ENCODE measurements around the gene RNF224. TPM values are rescaled to one million over a fixed set of nuclear protein-coding genes. Genes with fewer than 3 reads are reported as not detected.

Gene RNF224
- total and polyA plus RNA-seq, 2 of the 13 experiments (the other 11 are each of a cell fraction or from before 2014, with no cell fraction given) = 0.09 TPM; not detected in 1

- TF ChIP-seq POGK (CRISPR knock-in tag; conservative IDR thresholded peaks at IDR 0.05) = no peak; the same call in 1 of the 2 replicates
- TF ChIP-seq THYN1 (CRISPR knock-in tag; IDR thresholded peaks at IDR 0.05; ENCODE audit: borderline replicate concordance, low read depth) = no peak
- TF ChIP-seq, protein P1, sequence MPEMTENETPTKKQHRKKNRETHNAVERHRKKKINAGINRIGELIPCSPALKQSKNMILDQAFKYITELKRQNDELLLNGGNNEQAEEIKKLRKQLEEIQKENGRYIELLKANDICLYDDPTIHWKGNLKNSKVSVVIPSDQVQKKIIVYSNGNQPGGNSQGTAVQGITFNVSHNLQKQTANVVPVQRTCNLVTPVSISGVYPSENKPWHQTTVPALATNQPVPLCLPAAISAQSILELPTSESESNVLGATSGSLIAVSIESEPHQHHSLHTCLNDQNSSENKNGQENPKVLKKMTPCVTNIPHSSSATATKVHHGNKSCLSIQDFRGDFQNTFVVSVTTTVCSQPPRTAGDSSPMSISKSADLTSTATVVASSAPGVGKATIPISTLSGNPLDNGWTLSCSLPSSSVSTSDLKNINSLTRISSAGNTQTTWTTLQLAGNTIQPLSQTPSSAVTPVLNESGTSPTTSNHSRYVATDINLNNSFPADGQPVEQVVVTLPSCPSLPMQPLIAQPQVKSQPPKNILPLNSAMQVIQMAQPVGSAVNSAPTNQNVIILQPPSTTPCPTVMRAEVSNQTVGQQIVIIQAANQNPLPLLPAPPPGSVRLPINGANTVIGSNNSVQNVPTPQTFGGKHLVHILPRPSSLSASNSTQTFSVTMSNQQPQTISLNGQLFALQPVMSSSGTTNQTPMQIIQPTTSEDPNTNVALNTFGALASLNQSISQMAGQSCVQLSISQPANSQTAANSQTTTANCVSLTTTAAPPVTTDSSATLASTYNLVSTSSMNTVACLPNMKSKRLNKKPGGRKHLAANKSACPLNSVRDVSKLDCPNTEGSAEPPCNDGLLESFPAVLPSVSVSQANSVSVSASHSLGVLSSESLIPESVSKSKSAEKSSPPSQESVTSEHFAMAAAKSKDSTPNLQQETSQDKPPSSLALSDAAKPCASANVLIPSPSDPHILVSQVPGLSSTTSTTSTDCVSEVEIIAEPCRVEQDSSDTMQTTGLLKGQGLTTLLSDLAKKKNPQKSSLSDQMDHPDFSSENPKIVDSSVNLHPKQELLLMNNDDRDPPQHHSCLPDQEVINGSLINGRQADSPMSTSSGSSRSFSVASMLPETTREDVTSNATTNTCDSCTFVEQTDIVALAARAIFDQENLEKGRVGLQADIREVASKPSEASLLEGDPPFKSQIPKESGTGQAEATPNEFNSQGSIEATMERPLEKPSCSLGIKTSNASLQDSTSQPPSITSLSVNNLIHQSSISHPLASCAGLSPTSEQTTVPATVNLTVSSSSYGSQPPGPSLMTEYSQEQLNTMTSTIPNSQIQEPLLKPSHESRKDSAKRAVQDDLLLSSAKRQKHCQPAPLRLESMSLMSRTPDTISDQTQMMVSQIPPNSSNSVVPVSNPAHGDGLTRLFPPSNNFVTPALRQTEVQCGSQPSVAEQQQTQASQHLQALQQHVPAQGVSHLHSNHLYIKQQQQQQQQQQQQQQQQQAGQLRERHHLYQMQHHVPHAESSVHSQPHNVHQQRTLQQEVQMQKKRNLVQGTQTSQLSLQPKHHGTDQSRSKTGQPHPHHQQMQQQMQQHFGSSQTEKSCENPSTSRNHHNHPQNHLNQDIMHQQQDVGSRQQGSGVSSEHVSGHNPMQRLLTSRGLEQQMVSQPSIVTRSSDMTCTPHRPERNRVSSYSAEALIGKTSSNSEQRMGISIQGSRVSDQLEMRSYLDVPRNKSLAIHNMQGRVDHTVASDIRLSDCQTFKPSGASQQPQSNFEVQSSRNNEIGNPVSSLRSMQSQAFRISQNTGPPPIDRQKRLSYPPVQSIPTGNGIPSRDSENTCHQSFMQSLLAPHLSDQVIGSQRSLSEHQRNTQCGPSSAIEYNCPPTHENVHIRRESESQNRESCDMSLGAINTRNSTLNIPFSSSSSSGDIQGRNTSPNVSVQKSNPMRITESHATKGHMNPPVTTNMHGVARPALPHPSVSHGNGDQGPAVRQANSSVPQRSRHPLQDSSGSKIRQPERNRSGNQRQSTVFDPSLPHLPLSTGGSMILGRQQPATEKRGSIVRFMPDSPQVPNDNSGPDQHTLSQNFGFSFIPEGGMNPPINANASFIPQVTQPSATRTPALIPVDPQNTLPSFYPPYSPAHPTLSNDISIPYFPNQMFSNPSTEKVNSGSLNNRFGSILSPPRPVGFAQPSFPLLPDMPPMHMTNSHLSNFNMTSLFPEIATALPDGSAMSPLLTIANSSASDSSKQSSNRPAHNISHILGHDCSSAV (CRISPR knock-in tag; IDR thresholded peaks at IDR 0.05; ENCODE audit: borderline replicate concordance) = no peak
- TF ChIP-seq ZFP91 (CRISPR knock-in tag; IDR thresholded peaks at IDR 0.05; ENCODE audit: borderline replicate concordance) = peak; percentile 55; the same call in 1 of the 2 replicates
- TF ChIP-seq, protein P2, sequence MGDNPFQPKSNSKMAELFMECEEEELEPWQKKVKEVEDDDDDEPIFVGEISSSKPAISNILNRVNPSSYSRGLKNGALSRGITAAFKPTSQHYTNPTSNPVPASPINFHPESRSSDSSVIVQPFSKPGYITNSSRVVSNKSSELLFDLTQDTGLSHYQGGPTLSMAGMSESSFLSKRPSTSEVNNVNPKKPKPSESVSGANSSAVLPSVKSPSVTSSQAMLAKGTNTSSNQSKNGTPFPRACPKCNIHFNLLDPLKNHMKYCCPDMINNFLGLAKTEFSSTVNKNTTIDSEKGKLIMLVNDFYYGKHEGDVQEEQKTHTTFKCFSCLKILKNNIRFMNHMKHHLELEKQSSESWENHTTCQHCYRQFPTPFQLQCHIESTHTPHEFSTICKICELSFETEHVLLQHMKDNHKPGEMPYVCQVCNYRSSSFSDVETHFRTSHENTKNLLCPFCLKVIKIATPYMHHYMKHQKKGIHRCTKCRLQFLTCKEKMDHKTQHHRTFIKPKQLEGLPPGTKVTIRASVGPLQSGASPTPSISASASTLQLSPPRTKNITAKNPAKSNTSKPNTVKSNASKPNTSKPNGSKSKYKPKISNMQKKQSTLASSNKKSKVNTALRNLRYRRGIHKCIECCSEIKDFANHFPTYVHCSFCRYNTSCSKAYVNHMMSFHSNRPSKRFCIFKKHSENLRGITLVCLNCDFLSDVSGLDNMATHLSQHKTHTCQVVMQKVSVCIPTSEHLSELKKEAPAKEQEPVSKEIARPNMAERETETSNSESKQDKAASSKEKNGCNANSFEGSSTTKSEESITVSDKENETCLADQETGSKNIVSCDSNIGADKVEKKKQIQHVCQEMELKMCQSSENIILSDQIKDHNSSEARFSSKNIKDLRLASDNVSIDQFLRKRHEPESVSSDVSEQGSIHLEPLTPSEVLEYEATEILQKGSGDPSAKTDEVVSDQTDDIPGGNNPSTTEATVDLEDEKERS (CRISPR knock-in tag; IDR thresholded peaks at IDR 0.05) = no peak
- TF ChIP-seq ZNF256 (CRISPR knock-in tag; conservative IDR thresholded peaks at IDR 0.05) = 0 out of 2 replicates have a peak, but pooled peaks have one; percentile 28
- TF ChIP-seq ISX (CRISPR knock-in tag; conservative IDR thresholded peaks at IDR 0.05) = no peak
Observed at GRCh38 chr9:137223078-137223970, 4.0 kb upstream of the RNF224 start (continued).
